T47D (cell line): ENCODE results near the gene SDCBP2.

Experiments
- DNase-seq, 2 experiments: peaks; one replicate each; pipeline versions ENCODE4 v3.0.0 to v3.0.0-alpha.2; 2011 to 2012; ENCODE audit warnings: low read depth in 1 of 2, low spot score in 1 of 2
- JUND ChIP-seq: IDR thresholded peaks from 2 replicates; pipeline ENCODE4 v1.6.1; 2012; ENCODE audit warnings: low read depth
- in situ Hi-C: cut with HindIII; loops from 2 replicates; pipeline ENCODE4 v1.10.0; 2016; ENCODE audit warnings: low sequenced_read_pairs, low pct_unique_long_range_greater_than_20kb

The SDCBP2 gene

GRCh38 chr20:1371202-1371782, 42.4 kb upstream of the SDCBP2 start:
- TF ChIP-seq JUND: no peak
- in situ Hi-C loops: no loop called here
- DNase-seq: no peak

GRCh38 chr20:1370548-1371110, 41.7 kb upstream of the SDCBP2 start:
- in situ Hi-C loops: no loop called here
- no peak for TF ChIP-seq JUND
- DNase-seq: no peak

- DNase-seq: no peak
- in situ Hi-C loops: no loop called here
- TF ChIP-seq JUND: no peak
Measured at GRCh38 chr20:1369970-1370369, 41.0 kb upstream of the SDCBP2 start.

GRCh38 chr20:1368448-1369199, 39.7 kb upstream of the SDCBP2 start:
- in situ Hi-C loops: no loop called here
- no peak for DNase-seq
- no peak for TF ChIP-seq JUND

GRCh38 chr20:1367479-1367878, 38.5 kb upstream of the SDCBP2 start:
- in situ Hi-C loops: no loop called here
- no peak for TF ChIP-seq JUND
- DNase-seq: no peak

- in situ Hi-C loops: no loop called here
- no peak for TF ChIP-seq JUND
- no peak for DNase-seq
Measured at GRCh38 chr20:1364106-1364505, 35.2 kb upstream of the SDCBP2 start.

GRCh38 chr20:1363522-1363921, 34.6 kb upstream of the SDCBP2 start:
- DNase-seq: no peak
- in situ Hi-C loops: no loop called here
- TF ChIP-seq JUND: no peak

- in situ Hi-C loops: no loop called here
- TF ChIP-seq JUND: no peak
- DNase-seq: no peak
Measured at GRCh38 chr20:1362484-1362883, 33.5 kb upstream of the SDCBP2 start.

GRCh38 chr20:1360094-1360846, 31.3 kb upstream of the SDCBP2 start:
- no peak for TF ChIP-seq JUND
- in situ Hi-C loops: no loop called here
- no peak for DNase-seq

GRCh38 chr20:1357921-1358671, 29.2 kb upstream of the SDCBP2 start:
- TF ChIP-seq JUND: no peak
- no peak for DNase-seq
- in situ Hi-C loops: no loop called here

- in situ Hi-C loops: no loop called here
- no peak for DNase-seq
- no peak for TF ChIP-seq JUND
Measured at GRCh38 chr20:1353956-1354355, 25.0 kb upstream of the SDCBP2 start.

- no peak for DNase-seq
- TF ChIP-seq JUND: no peak
- in situ Hi-C loops: no loop called here
Measured at GRCh38 chr20:1346315-1346969, 17.5 kb upstream of the SDCBP2 start.

- TF ChIP-seq JUND: no peak
- in situ Hi-C loops: no loop called here
- no peak for DNase-seq
Measured at GRCh38 chr20:1345756-1346093, 16.8 kb upstream of the SDCBP2 start.
